K562 (cell line): ENCODE measurements around the gene SLC7A6OS.

ENCODE experiments used
- BCL6 ChIP-seq: fragments of 250-450 bp; sonication (Bioruptor Pico); IDR thresholded peaks from 2 replicates; pipeline ENCODE4 v1.4.0; 2020
- CBX5 ChIP-seq: IDR thresholded peaks from 2 replicates; pipeline ENCODE4 v1.6.1; 2014; ENCODE audit warnings: low read depth, borderline replicate concordance
- CBX8 ChIP-seq: fragments of 200-600 bp; sonication (generic); IDR thresholded peaks from 2 replicates; pipeline ENCODE4 v1.6.1; 2012; ENCODE audit warnings: borderline replicate concordance, mixed run types, low read depth, mild to moderate bottlenecking, moderate library complexity, mixed read lengths, low read length, control low read depth, inconsistent platforms; ENCODE audit not compliant: poor library complexity, severe bottlenecking; ENCODE audit errors: extremely low read depth
- MAFK ChIP-seq: IDR thresholded peaks from 2 replicates; pipeline ENCODE4 v1.6.1; 2011; ENCODE audit warnings: low read length, improper control_type of control experiment
- MXI1 ChIP-seq: IDR thresholded peaks from 2 replicates; pipeline ENCODE4 v1.6.1; 2011; ENCODE audit warnings: low read depth, mild to moderate bottlenecking, improper control_type of control experiment, low read length
- ZNF174 ChIP-seq: fragments of 250-450 bp; sonication (Bioruptor Pico); IDR thresholded peaks from 2 replicates; pipeline ENCODE4 v1.4.0; 2020; ENCODE audit warnings: mild to moderate bottlenecking
- TF ChIP-seq, protein P1 (sequence below): fragments of 250-450 bp; sonication (Bioruptor Pico); IDR thresholded peaks from 2 replicates; pipeline ENCODE4 v1.4.0; 2020; ENCODE audit warnings: borderline replicate concordance

DNA sequence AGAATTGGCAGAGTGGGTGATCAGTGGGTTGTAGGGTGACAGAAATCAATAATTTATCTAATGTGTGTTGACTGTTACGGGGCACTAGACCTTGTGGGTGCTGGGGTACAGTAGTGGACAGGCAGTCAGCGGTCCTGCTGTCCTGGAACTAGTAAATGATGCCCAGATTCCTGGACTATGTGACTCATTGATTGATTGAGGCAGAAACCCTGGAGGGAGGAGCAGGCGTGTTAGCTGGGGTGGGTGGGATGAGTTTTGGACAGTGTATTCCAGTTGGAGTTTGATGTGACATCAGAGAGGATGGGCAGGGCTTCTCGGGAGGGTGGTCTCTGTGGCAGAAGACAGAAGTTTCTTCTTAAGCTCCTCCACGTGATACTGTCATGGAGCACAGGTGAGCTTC, 24.4 kb upstream of the SLC7A6OS start:
- TF ChIP-seq ZNF174 (CRISPR knock-in tag), result no peak
- TF ChIP-seq CBX5, result no peak
- TF ChIP-seq MAFK, result no peak
- no peak for TF ChIP-seq MXI1
- no peak for TF ChIP-seq BCL6
- TF ChIP-seq, protein P1, sequence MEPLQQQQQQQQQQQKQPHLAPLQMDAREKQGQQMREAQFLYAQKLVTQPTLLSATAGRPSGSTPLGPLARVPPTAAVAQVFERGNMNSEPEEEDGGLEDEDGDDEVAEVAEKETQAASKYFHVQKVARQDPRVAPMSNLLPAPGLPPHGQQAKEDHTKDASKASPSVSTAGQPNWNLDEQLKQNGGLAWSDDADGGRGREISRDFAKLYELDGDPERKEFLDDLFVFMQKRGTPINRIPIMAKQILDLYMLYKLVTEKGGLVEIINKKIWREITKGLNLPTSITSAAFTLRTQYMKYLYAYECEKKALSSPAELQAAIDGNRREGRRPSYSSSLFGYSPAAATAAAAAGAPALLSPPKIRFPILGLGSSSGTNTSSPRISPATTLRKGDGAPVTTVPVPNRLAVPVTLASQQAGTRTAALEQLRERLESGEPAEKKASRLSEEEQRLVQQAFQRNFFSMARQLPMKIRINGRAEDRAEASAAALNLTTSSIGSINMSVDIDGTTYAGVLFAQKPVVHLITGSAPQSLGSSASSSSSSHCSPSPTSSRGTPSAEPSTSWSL (CRISPR knock-in tag), result no peak
- TF ChIP-seq CBX8, result no peak
